ENCODE results near the gene MAD1L1.
"Not testable (repeated sequence)": the region's sequence is repeated elsewhere in the genome, so short reads cannot be mapped to it uniquely, and the experiment has no call there.

The MAD1L1 gene

GRCh38 chr7:1818575-1819258 lies 414.0 kb downstream of the MAD1L1 start:
- no peak for DNase-seq

- DNase-seq: no peak
Observed at GRCh38 chr7:1817061-1817712, 415.6 kb downstream of the MAD1L1 start.

GRCh38 chr7:1816451-1816850 lies 416.3 kb downstream of the MAD1L1 start:
- not testable (repeated sequence) for DNase-seq

- not testable (repeated sequence) for DNase-seq
Observed at GRCh38 chr7:1815551-1816281, 417.0 kb downstream of the MAD1L1 start.

GRCh38 chr7:1815051-1815481 lies 417.7 kb downstream of the MAD1L1 start:
- DNase-seq: no peak

- no peak for DNase-seq
Observed at GRCh38 chr7:1814089-1814811, 418.5 kb downstream of the MAD1L1 start.

- DNase-seq: no peak
Observed at GRCh38 chr7:1813394-1814088, 419.2 kb downstream of the MAD1L1 start.

GRCh38 chr7:1812509-1813393 lies 420.0 kb downstream of the MAD1L1 start:
- no peak for DNase-seq

GRCh38 chr7:1811850-1812508 lies 420.8 kb downstream of the MAD1L1 start:
- no peak for DNase-seq

- no peak for DNase-seq
Observed at GRCh38 chr7:1810961-1811849, 421.5 kb downstream of the MAD1L1 start.

- DNase-seq: no peak
Observed at GRCh38 chr7:1810521-1810920, 422.2 kb downstream of the MAD1L1 start.

- no peak for DNase-seq
Observed at GRCh38 chr7:1809601-1810258, 423.0 kb downstream of the MAD1L1 start.

GRCh38 chr7:1809070-1809469 lies 423.7 kb downstream of the MAD1L1 start:
- DNase-seq: no peak

GRCh38 chr7:1807821-1808600 lies 424.7 kb downstream of the MAD1L1 start:
- DNase-seq: no peak

- no peak for DNase-seq
Observed at GRCh38 chr7:1806354-1806753, 426.4 kb downstream of the MAD1L1 start.

GRCh38 chr7:1804310-1804709 lies 428.4 kb downstream of the MAD1L1 start:
- no peak for DNase-seq

- DNase-seq: no peak
Observed at GRCh38 chr7:1802899-1803298, 429.8 kb downstream of the MAD1L1 start.

GRCh38 chr7:1800902-1801301 lies 431.8 kb downstream of the MAD1L1 start:
- no peak for DNase-seq

GRCh38 chr7:1798191-1798590 lies 434.6 kb downstream of the MAD1L1 start:
- DNase-seq: no peak
